A172 (cell line): ENCODE data around the gene EPHA2. TPM values are rescaled to one million over a fixed set of nuclear protein-coding genes. Genes with fewer than 3 reads are reported as not detected.

Experiments
- DNase-seq: peaks from one replicate; pipeline ENCODE4 v3.0.0-alpha.2; 2015; ENCODE audit warnings: low spot score
- total RNA-seq: library from RNA; depleted of rRNA; stranded (reverse); fragments of >200 nt; shearing (Covaris generic); gene quantifications from 2 replicates; pipeline ENCODE4 v1.2.3, GENCODE V29; 2014

The EPHA2 gene
- total RNA-seq, 1 experiment from 2014 or later, result 78.1 TPM

- DNase-seq, result no peak
These were observed 6.0 kb downstream of the EPHA2 start for GRCh38 chr1:16149702-16150488.

- no peak for DNase-seq
These were observed 6.7 kb downstream of the EPHA2 start for GRCh38 chr1:16149146-16149545.

GRCh38 chr1:16148329-16149092 is 7.4 kb downstream of the EPHA2 start:
- no peak for DNase-seq

GRCh38 chr1:16147156-16147926 is 8.5 kb downstream of the EPHA2 start:
- no peak for DNase-seq

GRCh38 chr1:16146279-16147155 is 9.4 kb downstream of the EPHA2 start:
- peak; percentile 89 for DNase-seq

GRCh38 chr1:16145662-16146278 is 10.1 kb downstream of the EPHA2 start:
- peak; percentile 89 for DNase-seq

GRCh38 chr1:16145030-16145661 is 10.7 kb downstream of the EPHA2 start:
- DNase-seq, result peak; percentile 90

GRCh38 chr1:16144325-16145029 is 11.4 kb downstream of the EPHA2 start:
- peak; percentile 42 for DNase-seq

GRCh38 chr1:16143566-16144324 is 12.1 kb downstream of the EPHA2 start:
- peak; percentile 88 for DNase-seq

- no peak for DNase-seq
These were observed 12.8 kb downstream of the EPHA2 start for GRCh38 chr1:16143005-16143565.

- DNase-seq, result no peak
These were observed 13.4 kb downstream of the EPHA2 start for GRCh38 chr1:16142383-16142995.

- peak; percentile 66 for DNase-seq
These were observed 14.1 kb downstream of the EPHA2 start for GRCh38 chr1:16141573-16142336.

GRCh38 chr1:16140068-16140596 is 15.7 kb downstream of the EPHA2 start:
- no peak for DNase-seq

GRCh38 chr1:16139473-16139962 is 16.4 kb downstream of the EPHA2 start:
- peak; percentile 93 for DNase-seq

- DNase-seq, result peak; percentile 83
These were observed 17.1 kb downstream of the EPHA2 start for GRCh38 chr1:16138772-16139221.

- no peak for DNase-seq
These were observed 17.9 kb downstream of the EPHA2 start for GRCh38 chr1:16137890-16138467.
